NCI-H2171 (cell line): ENCODE measurements around the gene MESP2.
"Not testable (repeated sequence)": the region's sequence is repeated elsewhere in the genome, so short reads cannot be mapped to it uniquely, and the experiment has no call there.

ENCODE experiments used
- DNase-seq: peaks from one replicate; lab custom pipeline; 2025; lab: John Stamatoyannopoulos, UW

The MESP2 gene

DNA sequence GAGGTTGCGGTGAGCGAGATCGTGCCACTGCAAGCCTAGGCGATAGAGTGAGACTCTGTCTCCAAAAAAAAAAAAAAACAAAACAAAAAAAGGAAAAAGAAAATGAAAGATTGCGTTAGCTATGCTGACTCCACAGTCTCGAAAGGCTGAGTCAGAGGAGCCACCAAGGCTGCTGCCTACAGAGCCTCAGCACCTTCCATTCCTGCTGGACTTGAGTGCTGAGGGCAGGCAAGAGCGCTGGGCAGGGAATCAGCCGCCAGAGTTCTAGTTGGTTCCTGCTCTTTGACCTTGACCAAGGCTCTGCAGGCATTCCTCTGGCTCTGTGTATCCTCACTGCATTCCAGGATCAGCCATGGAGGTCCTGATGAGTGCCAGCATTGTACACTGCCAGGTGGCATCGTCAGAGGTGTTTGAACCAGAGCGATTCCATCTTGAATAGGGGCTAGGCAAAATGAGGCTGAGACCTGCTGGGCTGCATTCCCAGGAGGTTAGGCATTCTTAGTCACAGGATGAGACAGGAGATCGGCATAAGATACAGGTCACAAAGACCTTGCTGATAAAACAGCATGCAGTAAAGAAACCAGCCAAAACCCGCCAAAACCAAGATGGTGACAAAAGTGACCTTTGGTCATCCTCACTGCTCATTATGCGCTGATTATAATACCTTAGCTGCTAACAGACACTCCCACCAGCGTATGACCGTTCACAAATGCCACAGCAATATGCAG, 5.9 kb downstream of the MESP2 start:
- no peak for DNase-seq

DNA sequence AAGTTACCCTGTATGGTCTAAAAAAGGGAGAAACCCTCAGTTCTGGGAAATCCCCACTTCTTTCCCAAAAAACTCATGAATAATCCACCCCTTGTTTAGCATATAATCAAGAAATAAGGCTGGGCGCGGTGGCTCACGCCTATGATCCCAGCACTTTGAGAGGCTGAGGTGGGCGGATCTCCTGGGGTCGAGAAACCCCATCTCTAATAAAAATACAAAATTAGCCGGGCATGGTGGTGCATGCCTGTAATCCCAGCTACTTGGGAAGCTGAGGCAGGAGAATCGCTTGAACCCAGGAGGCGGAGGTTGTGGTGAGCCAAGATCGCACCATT, 6.5 kb downstream of the MESP2 start:
- not testable (repeated sequence) for DNase-seq

DNA sequence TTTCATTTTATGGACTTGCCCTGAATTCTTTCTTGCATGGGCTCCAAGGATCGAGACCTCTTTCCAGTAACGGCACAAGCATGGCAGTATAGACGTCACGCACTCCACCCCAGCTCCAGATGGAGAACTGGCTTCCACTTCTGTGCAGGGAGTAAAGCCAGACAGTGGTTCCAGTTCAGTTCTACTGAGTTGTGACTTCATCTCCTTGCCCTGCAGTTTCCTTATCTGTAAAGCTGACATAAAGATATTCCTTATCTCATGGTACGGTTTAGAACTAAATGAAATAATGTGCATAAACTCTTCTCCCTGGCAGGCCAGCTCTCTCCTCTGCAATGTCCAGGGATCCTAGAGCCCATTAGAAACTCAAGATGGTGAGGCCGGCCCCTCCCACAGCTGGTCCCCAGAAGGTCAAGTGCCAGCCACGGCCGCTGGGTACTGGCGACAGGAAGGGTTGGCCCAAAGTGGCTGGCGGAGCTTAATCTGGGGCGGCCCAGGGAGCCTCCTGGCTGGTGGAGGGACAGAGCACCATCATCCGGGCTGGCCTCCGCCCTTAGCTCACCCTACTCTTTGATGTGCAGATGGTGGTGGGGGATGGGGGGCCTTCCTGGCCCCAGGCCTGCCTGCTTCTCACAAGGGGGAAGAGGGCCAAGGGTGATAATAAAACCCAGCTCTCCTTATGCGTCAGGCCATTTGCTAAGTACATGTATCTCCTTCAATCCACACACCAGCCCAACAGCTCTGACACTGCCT, 7.2 kb downstream of the MESP2 start:
- DNase-seq = no peak

DNA sequence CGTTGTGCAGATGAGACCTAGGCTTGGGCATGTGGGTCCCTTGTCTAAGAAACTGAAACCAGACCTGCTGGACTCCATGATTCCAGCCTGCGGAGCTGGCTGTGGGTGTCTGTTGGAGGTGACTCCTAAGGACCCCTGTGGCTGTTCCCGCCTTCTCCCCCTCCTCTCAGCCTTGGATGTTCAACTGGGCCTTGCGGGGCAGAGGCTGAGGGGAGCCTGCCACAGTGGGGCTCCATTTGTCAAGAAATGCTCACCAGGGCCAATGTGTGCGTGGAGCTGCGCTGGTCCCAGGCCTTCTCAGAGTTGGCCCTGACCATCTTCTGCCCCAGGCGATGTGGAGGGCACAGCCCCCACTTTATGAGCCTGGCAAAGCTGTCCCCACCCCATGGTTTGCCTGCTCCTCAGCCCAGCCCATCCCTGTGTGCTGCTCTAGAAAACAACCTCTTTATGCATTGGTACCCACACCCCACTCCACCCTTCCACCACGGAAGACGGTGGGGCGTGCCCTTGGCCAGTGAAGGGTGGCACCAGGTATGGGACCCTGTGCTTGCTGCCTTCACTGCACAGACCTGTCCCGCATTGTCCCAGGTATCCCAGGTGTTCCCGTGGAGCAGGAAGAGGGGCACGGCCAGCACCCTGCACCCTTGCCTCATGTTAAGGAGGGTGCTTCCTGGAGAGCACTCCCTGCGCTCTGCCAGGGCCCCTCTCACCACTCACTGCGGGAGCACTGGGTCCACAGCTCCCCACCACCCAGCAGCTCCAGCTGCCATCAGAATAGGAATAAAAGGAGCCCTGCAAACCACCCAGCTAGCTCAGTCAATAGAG, 7.9 kb downstream of the MESP2 start:
- no peak for DNase-seq

DNA sequence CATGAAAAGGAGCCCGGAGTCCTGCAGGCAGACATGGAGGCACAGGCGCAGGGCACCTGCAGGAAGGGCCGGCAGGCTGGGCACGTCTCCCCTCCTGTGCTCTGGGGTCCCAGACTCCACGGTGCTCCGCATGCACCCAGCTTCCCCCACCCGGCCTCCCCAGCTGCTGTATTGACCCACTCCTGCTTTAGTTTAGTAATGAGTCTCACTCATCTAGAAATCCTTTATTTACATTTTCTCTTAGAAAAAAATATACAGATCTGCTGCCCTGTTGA, 8.5 kb downstream of the MESP2 start:
- no peak for DNase-seq

DNA sequence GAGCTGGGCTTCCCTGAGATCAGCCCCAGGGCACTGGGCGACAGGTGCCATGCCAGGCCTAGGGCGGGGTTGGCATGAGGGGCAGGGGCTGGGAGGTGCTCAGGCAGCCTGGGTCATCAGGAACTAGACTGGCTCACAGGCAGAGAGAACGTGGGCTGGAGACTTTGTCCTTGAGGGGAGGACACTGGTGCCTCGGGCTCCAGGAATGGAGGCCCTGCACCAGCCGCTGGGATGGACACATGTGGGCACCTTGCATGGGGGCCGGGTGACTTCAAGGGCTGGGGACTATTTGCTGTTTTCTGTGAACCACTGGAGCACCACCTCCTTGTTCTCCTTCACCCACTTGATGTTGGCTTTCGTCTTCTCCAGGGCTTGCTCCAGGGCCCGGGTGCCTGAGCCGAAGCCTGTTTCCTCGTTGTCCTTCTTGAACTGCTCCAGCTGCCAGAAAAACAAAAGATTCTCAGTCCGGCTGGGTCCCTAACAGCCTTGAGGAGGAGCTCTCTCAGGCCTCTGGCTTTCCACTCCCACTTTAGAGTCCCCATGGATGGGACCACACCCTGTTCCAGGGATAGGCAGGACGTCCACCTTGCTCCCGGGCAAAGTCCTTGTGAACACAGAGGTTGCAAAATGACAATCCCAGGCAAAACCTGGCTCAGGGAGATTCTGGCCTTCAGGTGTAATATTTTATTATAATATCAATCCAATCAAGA, 9.1 kb downstream of the MESP2 start:
- no peak for DNase-seq

DNA sequence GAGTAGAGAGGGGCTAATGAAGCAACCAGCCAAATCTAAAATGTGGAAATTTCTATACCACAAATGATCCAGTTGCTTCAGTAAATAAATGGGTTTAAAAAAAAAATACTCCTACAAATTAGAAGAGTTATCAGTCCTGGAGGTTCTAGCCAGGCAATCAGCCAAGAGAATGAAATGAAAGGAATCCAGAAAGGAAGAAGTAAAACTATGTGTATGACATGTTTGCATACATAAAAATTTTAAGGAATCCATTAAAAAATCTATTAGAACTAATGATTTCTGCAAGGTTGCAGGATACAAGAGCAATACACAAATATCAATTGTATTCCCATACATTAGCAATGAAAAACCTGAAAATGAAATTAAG, 9.6 kb downstream of the MESP2 start:
- DNase-seq = no peak

DNA sequence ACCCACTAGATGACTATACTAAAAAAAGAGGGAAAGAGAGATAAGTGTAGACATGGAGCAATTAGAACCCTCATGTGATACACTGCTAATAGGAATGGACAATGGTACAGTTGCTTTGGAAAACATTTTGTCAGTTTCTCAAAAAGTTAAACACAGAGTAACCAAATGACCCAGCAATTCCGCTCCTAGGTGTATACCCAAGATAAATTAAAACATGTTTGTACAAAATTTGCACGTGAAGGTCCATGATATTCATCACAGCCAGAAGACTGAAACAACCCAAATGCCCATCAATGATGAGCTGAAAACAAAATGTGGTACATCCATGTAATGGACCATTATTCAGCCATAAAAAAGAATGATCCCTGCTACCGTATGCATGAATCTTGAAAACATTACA, 11.8 kb downstream of the MESP2 start:
- no peak for DNase-seq

DNA sequence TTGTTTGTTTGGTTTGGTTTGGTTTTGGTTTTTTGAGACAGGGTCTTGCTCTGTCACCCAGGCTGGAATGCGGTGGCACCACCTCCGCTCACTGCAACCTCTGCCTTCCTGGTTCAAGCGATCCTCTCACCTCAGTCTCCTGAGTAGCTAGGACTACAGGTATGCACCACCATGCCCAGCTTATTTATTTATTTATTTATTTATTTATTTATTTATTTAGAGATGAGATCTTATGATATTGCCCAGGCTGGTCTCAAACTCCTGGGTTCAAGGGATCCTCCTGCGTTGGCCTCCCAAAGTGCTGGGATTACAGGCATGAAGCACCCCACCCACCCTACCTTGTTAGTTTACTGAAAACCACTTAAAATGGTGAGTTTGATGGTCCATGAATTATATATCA, 12.5 kb downstream of the MESP2 start:
- DNase-seq = not testable (repeated sequence)

DNA sequence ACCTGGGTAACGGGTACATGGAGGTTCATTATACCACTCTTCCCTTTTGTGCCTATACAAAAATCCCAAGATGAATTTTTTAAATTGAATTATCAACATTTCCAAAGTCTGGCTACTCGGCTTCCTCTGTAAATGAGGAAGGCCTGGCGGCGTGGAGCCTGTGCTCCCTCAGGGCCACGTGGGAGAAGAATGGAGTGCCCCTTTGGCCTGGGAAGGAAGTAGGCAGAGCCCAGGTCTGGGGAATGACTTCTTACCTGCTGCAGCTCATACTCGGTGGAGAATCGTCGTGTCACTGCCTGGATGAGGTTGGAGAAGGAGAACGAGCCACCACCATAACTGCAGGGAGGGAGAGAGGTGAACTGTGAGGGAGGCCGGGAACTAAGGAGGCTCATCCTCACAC, 14.1 kb downstream of the MESP2 start:
- no peak for DNase-seq

DNA sequence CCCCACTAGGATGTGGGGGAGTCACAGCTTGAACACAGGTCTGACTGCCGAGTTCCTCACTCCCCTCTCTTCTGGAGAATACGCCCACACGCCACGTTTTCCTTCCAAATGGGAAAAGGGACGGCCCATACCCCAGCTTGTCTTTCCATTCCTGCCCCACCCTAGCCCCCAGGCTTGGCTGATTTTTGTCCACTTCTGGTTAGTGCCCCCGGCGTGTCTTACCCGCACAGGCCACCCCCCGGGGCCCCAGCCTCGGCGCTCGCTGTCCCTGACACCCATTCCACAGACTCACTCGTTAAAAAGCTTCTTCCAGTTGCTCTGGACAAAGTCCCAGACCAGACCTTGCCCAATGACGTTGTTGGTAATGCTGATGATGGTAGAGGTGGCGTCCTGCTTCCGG, 14.5 kb downstream of the MESP2 start:
- no peak for DNase-seq

DNA sequence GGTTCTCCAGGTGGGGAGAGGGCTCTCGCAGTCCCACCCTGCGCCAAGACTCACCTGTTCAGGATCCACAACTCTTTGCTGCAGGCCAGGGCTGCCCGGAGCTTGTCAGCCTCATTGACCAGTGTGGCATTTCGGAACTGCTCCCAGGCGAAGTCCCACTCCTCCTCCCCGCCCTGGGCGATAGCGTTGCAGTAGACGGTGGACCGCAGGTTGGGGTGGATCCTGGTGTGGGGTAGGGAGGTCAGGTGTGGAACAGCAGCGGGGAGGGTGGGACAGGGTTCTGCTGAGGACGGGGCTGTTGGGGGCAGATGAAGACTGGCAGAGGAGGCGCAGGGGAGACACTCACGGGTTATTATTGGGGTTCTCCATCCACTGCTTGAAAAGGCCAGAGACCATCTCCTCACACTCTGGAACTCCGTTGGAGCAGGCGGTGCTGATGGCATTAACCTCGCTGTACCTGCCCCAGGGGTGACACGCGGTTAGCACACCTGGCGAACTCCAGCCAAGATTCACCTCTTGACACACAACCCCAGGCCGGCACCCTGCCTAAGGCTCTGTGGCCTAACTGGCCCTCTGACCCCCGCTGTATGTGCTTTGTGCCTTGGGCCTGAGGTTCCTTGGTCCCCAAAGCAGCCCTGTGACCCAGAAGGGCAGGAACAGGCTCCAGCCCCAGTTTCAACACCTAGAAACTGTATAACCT, 16.1 kb downstream of the MESP2 start:
- DNase-seq = no peak

DNA sequence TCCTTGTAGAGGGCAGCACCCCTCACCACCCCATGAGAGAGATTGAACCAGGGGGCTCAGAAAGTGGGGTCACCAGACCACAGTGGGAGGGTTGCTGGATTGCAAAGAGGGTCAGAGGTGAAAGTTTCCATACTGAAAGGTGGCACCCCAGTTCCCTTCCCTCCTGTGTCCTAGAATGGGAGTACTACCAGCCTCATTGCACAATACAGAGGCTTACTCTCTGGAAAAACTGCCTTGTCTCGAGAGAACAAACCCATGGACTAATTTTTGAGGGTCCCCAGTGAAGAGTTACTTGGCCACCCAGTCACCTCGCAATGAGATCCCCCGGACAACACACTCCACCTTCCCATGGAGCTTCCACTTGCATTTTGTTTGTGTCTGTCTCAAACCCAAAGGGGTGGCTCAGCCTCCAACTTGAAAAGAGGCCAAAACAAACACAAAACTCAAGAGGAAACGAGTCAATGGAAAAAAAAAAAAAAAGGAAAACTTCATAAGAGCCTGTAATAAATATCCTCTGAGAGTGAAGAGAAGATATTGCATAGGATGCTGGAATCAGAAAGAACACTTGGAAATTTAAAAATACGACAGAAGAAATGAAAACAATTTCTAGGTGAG, 18.6 kb downstream of the MESP2 start:
- DNase-seq = no peak

DNA sequence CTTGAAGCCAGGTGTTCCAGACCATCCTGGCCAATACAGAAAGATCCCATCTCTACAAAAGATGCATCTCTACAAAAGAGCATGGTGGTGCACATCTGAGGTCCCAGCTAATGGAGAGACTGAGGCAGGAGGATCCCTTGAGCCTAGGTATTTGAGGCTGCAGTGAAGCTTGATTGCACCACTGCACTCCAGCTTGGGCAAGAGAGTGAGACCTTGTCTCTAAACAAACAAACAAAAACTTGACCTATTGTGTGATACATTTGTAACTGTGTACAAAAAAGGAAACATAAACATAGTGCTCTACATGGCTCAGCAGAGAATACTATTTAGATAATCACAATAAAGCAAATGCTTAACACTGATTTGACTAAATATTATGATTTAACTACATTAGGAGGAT, 19.9 kb downstream of the MESP2 start:
- no peak for DNase-seq

DNA sequence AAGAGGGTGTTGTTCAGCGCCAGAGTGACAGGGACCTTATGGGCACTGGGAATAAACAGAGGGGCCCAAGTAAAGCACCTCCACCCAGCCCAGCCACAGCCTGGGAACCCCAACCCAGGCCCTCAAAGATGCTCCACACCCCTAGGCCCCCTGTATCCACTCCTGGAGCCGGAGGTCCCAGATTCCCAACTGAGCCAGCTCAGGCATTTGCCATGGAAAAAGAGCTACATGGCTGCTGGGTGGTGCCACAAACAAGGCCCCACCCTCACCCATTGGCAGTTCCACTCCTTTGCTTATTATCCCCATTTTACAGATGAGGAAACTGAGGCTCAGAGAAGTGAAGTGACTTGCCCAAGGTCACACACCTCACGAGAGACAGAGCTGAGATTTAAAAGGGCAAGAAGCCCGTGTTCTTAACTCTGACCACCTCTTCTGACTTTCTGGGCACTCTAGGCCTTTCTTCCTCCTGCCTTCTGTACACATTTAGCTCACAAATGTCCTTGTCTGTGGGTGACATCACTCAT, 21.6 kb downstream of the MESP2 start:
- DNase-seq = no peak

DNA sequence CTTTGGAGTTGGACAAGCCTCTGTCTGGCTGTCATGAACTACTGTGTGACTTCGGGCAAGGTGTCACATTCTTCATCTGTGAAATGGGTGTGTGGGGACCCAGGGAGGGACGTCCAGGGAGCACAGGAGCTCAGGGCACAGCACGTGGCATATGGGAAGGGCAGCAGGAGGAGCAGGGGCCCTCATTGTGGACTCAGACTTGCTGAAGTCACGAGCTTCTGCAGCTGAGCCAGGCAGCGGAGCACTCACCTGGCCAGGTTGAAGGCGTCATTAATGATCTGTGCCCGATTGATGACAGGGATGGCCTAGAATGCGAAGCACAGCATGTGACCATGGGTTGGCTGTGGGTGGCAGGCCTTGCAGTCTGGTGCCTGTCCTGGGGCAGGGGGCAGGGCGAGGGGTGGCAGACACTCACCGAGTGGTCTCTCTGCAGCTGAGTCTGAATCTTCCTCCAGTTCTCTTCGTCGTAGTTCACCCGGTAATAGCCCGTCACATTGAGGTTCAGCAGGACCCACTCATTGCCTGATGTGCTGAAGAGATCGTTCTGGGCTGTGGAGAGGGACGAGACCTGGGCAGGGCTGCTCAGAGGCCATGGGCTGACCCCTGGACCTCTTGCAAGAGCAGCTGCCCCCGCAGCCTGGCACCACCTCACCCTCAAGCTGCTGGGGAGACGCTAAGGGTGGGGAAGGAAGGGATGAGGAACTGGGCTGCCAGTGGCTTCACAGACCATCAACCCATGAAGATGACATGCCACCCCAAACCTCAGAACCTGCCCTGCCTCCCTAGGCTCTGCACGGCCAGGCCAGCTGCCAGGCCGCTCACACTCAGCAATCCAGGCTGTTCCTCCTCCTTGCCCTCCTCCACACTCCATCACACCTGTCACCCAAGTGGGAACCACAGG, 23.1 kb downstream of the MESP2 start:
- DNase-seq = no peak

DNA sequence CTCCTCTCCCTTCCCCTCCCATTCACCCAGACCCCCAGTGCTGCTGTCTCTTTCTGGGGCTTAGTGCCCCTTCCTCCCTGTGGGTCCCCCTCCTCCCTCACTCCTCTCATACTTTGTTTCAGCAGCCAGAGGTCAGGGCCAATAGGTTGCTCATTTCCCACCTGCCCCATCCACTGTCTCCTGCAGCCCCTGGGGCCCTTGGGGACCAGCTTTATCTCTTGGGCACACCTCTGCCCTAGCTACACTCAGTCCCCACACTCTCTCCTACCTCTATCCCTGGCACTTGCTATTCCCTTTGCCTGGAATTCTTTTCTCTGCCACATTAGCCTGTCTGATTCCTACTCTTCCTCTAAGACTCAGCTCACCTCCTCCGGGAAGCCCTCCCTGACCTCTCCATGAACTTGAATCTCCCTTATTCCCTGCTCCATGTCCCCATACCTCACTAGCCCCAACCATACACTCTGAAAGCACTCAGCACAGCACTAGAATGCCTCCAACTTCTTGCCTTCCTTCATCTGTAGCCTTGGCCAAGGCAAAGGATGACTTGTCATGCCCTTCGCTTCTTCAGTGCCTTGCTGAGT, 23.9 kb downstream of the MESP2 start:
- DNase-seq = no peak

DNA sequence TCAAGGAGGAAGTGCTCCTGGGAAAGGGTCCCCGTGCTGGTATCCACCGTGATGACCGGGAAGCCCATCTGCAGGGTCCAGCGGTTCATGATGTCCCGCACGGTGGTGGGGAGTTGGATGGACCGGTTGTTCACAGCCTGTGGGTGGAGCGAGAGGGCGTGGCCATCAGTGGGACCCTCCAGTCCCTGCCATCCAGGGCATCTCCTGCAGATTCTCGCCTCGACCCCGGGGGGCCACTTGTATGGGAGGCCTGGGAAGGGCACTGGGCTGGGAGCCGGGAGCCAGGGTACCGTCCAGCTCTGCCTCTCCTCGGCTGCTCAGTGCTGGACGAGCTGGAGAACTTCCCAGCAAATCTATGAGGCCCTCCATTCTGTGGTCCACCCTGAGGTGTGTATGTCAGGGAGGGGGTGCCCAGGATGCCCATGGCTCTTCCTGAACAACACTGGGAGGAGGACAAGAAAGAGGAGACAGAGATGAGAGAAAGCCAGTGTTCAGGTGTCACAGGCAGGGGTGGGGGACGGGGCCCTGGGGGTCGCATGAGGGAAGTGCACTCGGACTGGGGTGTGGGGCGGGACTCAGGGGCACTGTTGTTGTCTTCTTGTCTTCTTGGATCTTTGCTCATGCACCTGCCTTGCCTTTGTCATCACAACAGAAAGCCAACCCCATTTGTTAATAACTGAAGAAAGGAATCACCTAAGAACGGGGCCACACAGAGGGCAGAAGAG, 25.5 kb downstream of the MESP2 start:
- no peak for DNase-seq

DNA sequence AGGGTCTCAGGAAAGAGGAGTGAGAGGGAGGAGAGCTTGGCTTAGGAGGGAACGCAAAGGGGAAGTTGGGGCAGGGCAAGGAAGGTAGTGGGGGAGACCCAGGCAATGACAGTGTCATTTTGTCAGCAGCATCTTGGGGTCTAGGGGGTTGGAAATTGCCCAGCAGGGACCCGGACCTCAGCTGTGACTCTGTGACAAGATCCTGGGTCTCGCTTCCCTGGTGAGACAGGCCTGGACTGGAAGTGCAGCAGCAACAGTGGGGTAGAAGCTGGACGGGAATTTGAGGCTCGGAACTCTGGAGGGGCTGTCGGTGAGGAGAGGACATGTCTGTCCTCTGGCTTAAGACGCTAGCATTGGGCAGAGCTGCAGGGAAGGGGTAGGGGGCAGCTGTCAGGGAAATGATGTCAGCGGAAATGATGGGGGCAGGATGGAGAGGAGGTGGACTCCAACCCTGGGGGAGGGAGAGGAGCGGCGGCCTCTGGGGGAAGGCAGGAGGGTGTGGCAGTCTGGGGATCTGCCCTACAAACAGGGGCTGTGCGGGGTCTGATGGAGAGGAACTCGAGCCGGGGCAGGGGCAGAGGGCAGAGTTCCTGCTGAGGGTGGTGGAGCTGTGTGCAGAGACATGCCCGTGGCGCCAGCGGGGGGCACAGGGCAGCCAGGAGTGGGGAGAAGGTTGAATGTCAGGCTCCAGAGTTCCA, 26.2 kb downstream of the MESP2 start:
- no peak for DNase-seq
